Measurements from ENCODE around the gene GABRE.

GRCh38 chrX:151977923-151978322 lies 3.4 kb upstream of the GABRE start:
- TF ChIP-seq, protein P1, sequence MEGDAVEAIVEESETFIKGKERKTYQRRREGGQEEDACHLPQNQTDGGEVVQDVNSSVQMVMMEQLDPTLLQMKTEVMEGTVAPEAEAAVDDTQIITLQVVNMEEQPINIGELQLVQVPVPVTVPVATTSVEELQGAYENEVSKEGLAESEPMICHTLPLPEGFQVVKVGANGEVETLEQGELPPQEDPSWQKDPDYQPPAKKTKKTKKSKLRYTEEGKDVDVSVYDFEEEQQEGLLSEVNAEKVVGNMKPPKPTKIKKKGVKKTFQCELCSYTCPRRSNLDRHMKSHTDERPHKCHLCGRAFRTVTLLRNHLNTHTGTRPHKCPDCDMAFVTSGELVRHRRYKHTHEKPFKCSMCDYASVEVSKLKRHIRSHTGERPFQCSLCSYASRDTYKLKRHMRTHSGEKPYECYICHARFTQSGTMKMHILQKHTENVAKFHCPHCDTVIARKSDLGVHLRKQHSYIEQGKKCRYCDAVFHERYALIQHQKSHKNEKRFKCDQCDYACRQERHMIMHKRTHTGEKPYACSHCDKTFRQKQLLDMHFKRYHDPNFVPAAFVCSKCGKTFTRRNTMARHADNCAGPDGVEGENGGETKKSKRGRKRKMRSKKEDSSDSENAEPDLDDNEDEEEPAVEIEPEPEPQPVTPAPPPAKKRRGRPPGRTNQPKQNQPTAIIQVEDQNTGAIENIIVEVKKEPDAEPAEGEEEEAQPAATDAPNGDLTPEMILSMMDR (IDR thresholded peaks at IDR 0.05 in 2 of 3, conservative IDR thresholded peaks at IDR 0.05 in 1 of 3; ENCODE audit: control insufficient read depth in 2 of 3, extremely low read depth in 1 of 3, insufficient read depth in 1 of 3, low read depth in 3 of 3, low read length in 3 of 3) = no peak
- TF ChIP-seq NR2C2 (IDR thresholded peaks at IDR 0.05; ENCODE audit: borderline replicate concordance, control insufficient read depth, insufficient read length, low read depth) = no peak
- no peak for TF ChIP-seq BCL3 (IDR thresholded peaks at IDR 0.05; ENCODE audit: borderline replicate concordance, insufficient read depth, low read depth, low read length, poor library complexity, severe bottlenecking)
